Measurements from ENCODE around the gene TRMT61B.

TRMT61B gene

DNA sequence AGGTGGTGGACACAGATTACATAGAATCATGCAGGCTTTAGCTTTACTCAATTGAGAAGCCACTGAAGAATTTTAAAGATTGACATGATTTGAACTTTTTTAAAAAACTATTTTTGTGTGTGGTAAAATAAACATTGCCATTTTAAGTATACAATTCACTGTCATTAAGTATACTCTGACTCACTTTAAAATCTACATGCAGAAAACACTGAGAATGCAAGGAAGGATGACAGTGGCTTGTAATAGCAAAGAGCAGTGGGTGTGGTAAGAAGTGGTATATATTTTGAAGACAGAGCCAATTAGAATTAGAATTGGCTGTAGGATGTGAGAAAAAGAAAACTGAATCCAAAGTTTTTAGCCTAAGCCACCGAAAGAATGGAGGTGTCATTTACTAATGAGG lies 14.9 kb downstream of the TRMT61B start:
- no peak for DNase-seq

DNA sequence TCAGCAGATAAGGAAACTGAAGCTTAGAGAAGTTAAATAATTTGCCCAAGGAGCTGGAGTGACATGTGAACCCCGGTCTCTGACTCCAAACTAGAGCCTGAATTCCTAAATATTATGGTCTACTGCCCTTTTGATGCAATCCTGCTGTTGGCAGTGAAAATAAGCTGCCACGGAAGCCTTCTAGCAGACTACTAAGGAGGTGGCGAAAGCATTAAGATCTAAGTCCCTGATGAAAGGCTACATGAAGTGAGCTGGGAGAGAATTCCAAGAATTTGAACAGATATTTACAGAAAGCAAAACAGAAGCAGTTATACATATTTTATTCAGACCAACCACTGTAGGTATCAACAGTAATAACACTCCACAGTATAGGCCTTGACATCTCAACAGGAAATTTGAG lies 28.1 kb downstream of the TRMT61B start:
- DNase-seq: no peak

DNA sequence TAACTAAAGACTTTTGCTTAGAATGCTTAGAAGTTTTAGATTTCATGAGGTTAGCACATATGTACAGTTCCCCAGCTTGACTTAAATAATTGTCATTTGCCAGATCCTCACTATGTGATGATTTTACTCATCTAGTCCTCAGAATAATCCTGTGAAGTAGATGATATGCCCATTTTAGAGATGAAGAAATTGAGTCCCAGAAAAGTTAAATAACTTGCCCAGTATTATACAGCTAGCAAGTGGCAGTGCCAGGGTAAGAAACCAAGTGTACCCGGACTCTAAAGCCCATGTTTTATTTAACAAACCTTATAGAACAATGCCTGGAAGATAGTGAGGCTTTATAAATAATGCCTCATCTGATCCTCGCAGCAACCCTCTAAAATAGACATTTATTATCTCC lies 31.1 kb downstream of the TRMT61B start:
- no peak for DNase-seq

DNA sequence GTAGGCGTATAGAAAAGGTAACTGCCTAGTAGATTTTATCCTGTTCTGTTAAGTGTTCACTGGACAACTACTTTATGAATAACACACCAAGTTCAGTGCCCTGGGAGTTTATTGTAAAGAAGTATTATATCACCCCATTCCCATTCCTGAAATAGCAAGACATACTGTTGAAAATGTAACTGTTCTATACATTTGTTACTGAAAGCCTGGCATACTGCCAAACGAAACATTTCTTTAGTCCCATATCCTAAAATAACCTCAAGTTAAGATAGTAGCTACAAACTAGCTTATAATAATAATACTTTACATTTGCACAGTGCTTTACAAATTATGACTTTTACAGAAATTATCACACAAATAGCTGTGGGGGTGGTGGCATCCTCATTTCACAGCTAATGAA lies 34.3 kb downstream of the TRMT61B start:
- no peak for DNase-seq

DNA sequence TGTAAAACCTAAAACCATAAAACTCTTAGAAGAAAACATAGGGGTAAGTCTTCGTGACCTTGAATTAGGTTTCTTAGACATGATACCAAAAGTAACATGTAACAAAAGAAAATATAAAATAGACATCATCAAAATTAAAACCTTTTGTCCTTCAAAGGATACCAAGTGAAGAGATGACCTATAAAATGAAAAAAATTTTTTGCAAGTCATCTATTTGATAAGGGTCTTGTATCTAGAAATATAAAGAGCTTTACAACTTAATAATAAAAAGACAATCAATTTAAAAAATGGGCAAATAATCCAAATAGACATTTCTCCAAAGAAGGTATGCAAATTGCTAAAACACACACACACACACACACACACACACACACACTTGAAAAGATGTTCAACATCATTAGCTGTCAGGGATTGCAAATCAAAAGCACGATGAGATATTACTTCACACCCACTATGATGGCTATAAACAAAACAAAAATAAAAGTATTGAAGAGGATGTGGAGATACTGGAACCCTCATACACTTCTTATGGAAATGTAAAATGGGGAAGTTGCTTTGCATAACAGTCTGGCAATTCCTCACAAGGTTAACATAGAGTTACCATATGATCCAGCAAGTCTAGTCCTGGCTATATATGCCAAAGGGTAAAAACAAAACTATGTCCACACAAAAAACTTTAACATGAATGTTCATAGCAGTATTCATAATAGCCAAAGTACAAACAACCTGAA lies 36.2 kb downstream of the TRMT61B start:
- DNase-seq: no peak

DNA sequence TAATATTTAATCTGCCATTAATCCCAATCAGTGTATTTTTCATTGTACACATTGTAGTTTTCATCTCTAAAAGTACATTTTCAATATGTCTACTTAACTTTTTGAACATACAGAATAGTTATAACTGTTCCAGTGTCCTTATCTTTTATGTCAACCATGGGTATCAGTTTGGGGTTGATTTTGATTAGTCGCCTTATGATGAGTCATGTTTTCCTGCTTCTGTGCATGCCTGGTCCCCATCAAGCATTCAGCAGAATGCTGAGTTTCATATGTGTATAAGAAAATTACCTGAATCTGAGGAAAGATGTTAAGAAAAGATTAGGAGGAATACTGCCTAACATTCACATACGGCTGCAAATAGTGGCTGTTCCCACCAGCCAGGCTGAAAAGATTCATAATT lies 41.7 kb downstream of the TRMT61B start:
- no peak for DNase-seq

DNA sequence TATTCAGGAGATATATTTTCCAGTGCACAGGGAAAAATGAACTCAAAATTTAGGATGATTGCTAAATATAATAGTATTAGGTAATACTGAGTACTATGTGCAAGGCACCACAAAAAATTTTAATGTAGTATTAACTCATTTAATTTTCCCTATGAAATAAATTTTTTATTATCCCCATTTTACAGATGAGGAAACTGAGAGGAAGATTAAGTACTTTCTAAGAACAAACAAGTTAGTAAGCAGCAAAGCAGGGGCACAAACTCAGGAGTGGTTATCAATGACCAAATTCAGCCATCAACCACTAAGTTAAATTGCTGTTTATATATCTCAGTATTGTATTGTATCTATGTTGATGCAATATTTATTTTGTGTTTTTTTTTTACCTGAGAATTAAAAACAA lies 45.2 kb downstream of the TRMT61B start:
- no peak for DNase-seq

DNA sequence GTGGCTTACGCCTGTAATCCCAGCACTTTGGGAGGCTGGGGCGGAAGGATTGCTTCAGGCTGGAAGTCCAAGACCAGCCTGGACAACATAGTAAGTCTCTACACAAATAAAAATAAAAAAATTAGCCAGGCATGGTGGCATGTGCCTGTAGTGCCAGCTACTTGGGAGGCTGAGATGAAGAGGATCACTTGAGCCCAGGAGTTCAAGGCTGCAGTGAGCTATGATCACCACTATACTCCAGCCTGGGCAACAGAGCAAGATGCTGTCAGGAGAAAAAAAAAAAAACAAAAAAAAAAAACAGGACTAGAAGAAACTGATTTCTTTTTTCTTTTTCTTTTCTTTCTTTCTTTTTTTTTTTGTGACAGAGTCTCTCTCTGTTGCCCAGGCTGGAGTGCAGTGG lies 45.9 kb downstream of the TRMT61B start:
- DNase-seq: no peak

DNA sequence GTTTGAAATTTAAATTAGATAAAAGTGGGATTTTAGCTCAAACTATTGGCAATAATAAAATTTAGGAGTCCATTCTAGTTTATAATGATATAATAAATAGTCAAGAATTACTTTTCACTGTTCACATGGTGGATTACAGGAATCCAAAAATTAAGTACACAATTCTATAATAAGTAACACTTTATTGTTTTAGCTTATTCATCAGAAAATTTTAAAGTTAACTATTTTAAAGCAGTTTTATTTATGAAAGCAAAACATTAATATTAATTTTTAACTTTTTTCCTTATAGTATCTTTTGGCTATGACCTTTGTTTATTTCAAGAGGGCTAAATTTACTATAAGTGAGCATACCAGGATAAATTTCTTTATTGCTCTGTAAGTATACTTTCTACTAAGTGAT lies 48.1 kb downstream of the TRMT61B start:
- no peak for DNase-seq

DNA sequence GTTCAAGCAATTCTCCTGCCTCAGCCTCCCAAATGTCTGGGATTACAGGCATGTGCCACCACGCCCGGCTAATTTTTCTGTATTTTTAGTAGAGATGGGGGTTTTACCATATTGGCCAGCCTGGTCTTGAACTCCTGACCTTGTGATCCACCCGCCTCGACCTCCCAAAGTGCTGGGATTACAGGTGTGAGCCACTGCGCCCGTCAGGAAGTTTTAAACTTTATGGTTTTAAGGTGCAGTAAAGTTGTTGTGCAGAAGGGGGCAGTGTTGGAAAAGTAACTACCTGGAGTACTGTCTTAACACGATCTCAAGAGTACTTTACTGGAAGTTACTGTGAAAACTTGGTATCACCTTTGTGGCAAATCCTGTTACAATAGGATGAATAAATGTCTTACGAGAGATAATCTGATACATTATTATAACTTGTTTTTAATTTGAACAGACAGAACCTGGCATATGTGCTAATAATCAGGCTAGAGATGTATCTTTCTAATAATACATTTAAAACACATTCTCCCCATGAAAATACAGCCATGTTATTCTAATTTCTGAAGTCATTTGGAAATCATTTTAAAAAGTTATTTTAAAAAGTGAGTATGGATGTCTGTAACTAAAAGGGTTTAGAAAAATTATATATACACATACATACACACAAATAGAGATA lies 48.7 kb downstream of the TRMT61B start:
- DNase-seq: peak; percentile 32

DNA sequence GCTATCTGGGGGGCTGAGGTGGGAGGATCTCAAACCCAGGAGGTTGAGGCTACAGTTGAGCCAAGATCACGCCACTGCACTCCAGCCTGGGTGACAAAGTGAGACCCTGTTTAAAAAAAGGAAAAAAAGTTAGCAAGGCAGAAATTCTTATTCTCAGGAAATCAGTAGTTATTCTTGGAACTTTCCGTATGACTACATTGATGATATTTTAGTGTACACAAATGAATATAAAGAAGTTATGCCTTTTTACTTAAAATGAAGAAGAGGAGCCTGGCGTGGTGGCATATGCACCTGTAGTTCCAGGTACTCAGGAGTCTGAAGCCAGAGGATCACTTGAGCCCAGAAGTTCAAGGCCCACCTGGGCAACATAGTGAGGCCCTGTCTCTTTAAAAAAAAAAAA lies 52.1 kb downstream of the TRMT61B start:
- DNase-seq: no peak

DNA sequence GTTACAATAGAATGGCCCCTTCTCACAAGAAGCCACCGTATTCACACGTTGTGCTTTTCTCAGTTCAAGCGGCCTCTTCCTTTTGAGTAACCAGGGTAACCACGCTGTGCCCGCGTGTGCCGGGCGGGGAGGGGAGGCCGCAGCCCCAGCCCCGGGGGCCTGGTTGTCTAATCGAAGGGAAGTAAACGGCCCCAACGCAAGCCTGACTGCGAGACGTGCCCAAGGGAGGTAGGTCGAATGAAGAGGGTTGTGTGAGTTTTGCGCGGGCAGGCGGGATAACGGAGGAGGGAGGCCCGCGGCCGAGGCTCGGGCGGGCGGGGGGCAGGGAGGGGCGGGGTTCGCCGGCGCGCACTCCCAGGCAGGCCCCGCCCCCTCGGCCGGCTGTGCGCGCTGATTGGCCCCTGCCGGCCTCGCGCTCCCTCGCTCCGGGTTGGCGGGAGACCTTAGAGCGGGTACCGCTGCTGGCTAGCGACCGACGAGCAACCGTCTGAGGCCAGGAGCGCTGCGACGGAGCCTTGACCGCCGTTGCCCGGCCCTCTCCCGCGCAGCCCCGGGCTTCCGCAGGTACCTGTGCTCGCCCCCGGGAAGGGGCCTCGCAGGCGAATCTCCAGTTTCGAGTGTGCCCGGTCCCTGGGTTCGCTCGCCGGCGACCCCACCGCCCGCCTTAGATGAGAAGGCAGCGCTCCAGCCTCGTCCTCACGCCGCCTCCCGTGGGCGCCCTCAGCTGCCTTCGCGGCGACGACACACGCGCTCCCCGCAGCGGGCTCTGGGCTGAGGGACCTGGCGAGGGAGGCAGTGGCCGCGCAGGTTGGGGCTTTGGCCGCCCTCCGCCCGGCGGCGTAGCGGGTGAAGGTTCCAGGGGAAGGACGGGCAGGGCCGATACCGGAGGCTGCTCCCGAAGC lies 59.5 kb downstream of the TRMT61B start, which contains the start of gene SPDYA:
Gene SPDYA, plus strand, starts transcription at position 451 of the 902 bp plus-strand sequence. CDS start 5,181 bp downstream, outside the sequence.
- DNase-seq: peak; percentile 75

DNA sequence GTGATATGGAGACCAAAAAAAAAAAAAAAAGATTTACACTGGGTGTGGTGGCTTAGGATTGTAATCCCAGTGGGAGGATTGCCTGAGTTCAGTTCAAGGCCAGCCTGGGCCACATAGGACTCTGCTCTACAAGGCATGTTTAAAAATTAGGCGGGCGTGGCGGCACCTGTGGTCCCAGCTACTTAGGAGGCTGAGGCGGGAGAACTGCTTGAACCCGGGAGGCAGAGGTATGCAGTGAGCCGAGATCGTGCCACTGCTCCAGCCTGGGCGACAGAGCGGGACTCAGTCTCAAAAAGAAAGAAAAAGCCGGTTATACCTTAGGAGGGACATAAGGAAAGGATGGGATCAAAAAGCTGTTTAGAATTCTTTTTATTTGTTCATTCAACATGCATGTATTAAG lies 60.2 kb downstream of the TRMT61B start:
- no peak for DNase-seq

DNA sequence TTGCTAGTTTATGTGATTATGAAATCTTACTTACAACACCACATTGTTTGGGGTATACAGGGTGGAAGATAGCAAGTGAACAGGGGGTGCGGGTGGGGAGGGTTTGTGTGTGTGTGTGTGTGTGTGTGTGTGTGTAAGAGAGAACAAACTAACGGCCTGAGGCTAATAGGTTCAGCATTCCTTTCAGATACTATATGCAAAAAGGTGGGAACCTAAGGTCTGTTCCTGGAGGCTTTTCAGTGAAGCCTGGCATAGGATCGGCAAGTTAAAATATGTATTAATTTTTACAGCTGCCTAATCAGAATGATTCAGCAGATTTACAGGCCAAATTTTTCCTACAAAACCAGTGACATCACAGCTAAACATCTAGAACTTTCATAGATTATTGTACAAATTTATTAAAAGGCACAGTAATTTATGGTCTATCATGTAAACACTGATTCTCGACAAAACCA lies 67.1 kb downstream of the TRMT61B start:
- DNase-seq: no peak

DNA sequence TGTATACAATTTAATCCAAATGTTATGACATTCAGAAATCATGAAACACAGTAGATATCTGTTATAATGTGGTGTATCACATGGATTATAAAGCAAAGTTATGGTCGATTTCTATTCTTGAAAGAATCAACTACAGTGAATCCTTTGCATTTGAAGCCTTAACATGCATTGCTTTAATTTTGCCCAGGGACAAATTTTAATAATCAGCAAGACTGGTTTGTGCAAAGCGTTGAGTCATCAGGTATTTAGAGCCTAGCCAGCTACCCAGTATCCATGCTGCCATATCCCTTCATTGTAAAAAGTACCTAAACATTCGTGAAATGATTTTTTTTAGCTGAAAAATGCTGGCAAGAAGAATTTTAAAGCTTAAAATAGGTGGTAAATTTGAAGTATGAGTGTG lies 68.4 kb downstream of the TRMT61B start:
- DNase-seq: no peak
